K562 (cell line): ENCODE data around the gene INSIG1. TPM values are rescaled to one million over a fixed set of nuclear protein-coding genes. Genes with fewer than 3 reads are reported as not detected.

ENCODE experiments used
- AFF4 ChIP-seq: sonication (generic); formaldehyde crosslinking; IDR thresholded peaks from 2 replicates; pipeline ENCODE4 v1.8.0; 2023; ENCODE audit warnings: mild to moderate bottlenecking, missing genetic modification reagents
- ATF6 ChIP-seq: sonication (generic); formaldehyde crosslinking; IDR thresholded peaks from 2 replicates; pipeline ENCODE4 v1.4.0; 2020; ENCODE audit warnings: mild to moderate bottlenecking, missing genetic modification reagents
- E2F3 ChIP-seq: fragments of 250-450 bp; sonication (Bioruptor Pico); IDR thresholded peaks from 2 replicates; pipeline ENCODE4 v1.4.0; 2020; ENCODE audit warnings: mild to moderate bottlenecking
- ELF1 ChIP-seq: fragments of 200-800 bp; sonication (Bioruptor generic); IDR thresholded peaks from 2 replicates; pipeline ENCODE4 v1.6.1; 2016; ENCODE audit warnings: missing genetic modification characterization, missing compliant biosample characterization
- GABPB2 ChIP-seq: fragments of 250-450 bp; sonication (Bioruptor Pico); conservative IDR thresholded peaks from 2 replicates; pipeline ENCODE4 v1.5.1; 2021; ENCODE audit warnings: mild to moderate bottlenecking
- HDAC1 ChIP-seq, 2 experiments: fragments of 450-650 bp; IDR thresholded peaks; 2 replicates each; pipeline ENCODE4 v1.6.1; 2016 to 2017; ENCODE audit warnings: inconsistent platforms in 1 of 2, mild to moderate bottlenecking in 1 of 2, moderate library complexity in 1 of 2
- HINFP ChIP-seq: fragments of 450-650 bp; conservative IDR thresholded peaks from 2 replicates; pipeline ENCODE4 v1.6.1; 2016; ENCODE audit warnings: missing genetic modification characterization, low read depth, mild to moderate bottlenecking, control low read depth, missing compliant biosample characterization
- HMG20B ChIP-seq: fragments of 250-450 bp; sonication (Bioruptor Pico); IDR thresholded peaks from 2 replicates; pipeline ENCODE4 v1.5.0; 2021; ENCODE audit warnings: mild to moderate bottlenecking
- MTA3 ChIP-seq: fragments of 450-650 bp; formaldehyde crosslinking; IDR thresholded peaks from 2 replicates; pipeline ENCODE4 v1.6.1; 2017; ENCODE audit warnings: mild to moderate bottlenecking, borderline replicate concordance
- MTF1 ChIP-seq: fragments of 250-450 bp; sonication (Bioruptor Pico); IDR thresholded peaks from 2 replicates; pipeline ENCODE4 v1.9.0; 2021; ENCODE audit warnings: moderate library complexity, mild to moderate bottlenecking, inconsistent platforms, borderline replicate concordance
- NR1H2 ChIP-seq: sonication (generic); formaldehyde crosslinking; IDR thresholded peaks from 2 replicates; pipeline ENCODE4 v1.4.0; 2020; ENCODE audit warnings: mild to moderate bottlenecking, missing genetic modification reagents
- PATZ1 ChIP-seq: fragments of 250-450 bp; sonication (Bioruptor Pico); IDR thresholded peaks from 2 replicates; pipeline ENCODE4 v1.5.0; 2020; ENCODE audit warnings: mild to moderate bottlenecking, borderline replicate concordance
- RCOR1 ChIP-seq, 2 experiments: IDR thresholded peaks; 2 replicates each; pipeline ENCODE4 v1.6.1; 2012; ENCODE audit warnings: low read depth in 2 of 2, low read length in 2 of 2, borderline replicate concordance in 1 of 2, improper control_type of control experiment in 1 of 2
- SAFB ChIP-seq: fragments of 200-400 bp; formaldehyde crosslinking; IDR thresholded peaks from 2 replicates; pipeline ENCODE4 v1.6.1; 2017; ENCODE audit warnings: low read depth, low read length, borderline replicate concordance
- SIX5 ChIP-seq, 2 experiments: IDR thresholded peaks; 2 replicates each; pipeline ENCODE4 v1.6.1; 2011; ENCODE audit warnings: low read length in 2 of 2, borderline replicate concordance in 1 of 2, low read depth in 1 of 2, mild to moderate bottlenecking in 1 of 2, moderate library complexity in 1 of 2; ENCODE audit not compliant: insufficient read depth in 1 of 2
- STAT5B ChIP-seq: fragments of 250-450 bp; sonication (Bioruptor Pico); IDR thresholded peaks from 2 replicates; pipeline ENCODE4 v1.8.0; 2021; ENCODE audit warnings: mild to moderate bottlenecking, inconsistent platforms
- ZNF121 ChIP-seq: sonication (generic); formaldehyde crosslinking; conservative IDR thresholded peaks from 2 replicates; pipeline ENCODE4 v1.8.0; 2022; ENCODE audit warnings: missing genetic modification reagents
- ZNF445 ChIP-seq: fragments of 250-450 bp; sonication (Bioruptor Pico); IDR thresholded peaks from 2 replicates; pipeline ENCODE4 v1.4.0; 2020; ENCODE audit warnings: low read depth, mild to moderate bottlenecking, moderate library complexity
- polyA plus RNA-seq, 8 experiments: library from polyadenylated mRNA; depleted of rRNA in 4 of 8; stranded (reverse) in 5 of 8; unstranded in 3 of 8; fragments of >200 nt; fragmentation: Nextera tagmentation in 2 of 8; fragmentation: Illumina TruSeq in 1 of 8; extraction: Ambion mirVana in 2 of 8; extraction: Trizol in 1 of 8; gene quantifications; 2 replicates each; pipeline versions ENCODE4 v1.2.1 to v1.2.3, GENCODE V29; 2011 to 2014; ENCODE audit warnings: inconsistent platforms in 1 of 8, missing spikeins in 1 of 8
- total RNA-seq, 7 experiments: library from RNA; depleted of rRNA in 6 of 7; stranded (reverse); fragments of >200 nt in 6 of 7; fragmentation: Illumina TruSeq in 2 of 7; extraction: Trizol in 2 of 7; gene quantifications; 2 replicates each; pipeline versions ENCODE4 v1.2.1 to v1.2.3, GENCODE V29; 2011 to 2021; ENCODE audit warnings: low replicate concordance in 1 of 7

Gene INSIG1
- total and polyA plus RNA-seq, 9 of the 15 experiments (the other 6 are each of a cell fraction or from before 2014, with no cell fraction given), result 57.1 to 787 (median 238) TPM

GRCh38 chr7:155344618-155345433, 47.1 kb downstream of the INSIG1 start (continued):
- no peak for TF ChIP-seq HINFP (tag)
- TF ChIP-seq ELF1 (tag), result no peak
- no peak for TF ChIP-seq MTF1 (CRISPR knock-in tag)
- TF ChIP-seq ZNF445, result no peak
- TF ChIP-seq PATZ1 (CRISPR knock-in tag), result no peak
- TF ChIP-seq E2F3, result peak; percentile 92
- no peak for TF ChIP-seq STAT5B (CRISPR knock-in tag)
- no peak for TF ChIP-seq ATF6 (CRISPR knock-in tag)
- TF ChIP-seq RCOR1 (IDR thresholded peaks at IDR 0.05; ENCODE audit: borderline replicate concordance in 1 of 2, low read depth in 2 of 2, low read length in 2 of 2), result peak in 1 of 2 experiments; percentile 46; a peak in 1 of 4 replicates
- TF ChIP-seq NR1H2 (CRISPR knock-in tag), result no peak
- TF ChIP-seq MTA3, result peak; percentile 54; the same call in 1 of the 2 replicates
- no peak for TF ChIP-seq HMG20B (CRISPR knock-in tag)
- no peak for TF ChIP-seq SIX5 (IDR thresholded peaks at IDR 0.05; ENCODE audit: borderline replicate concordance in 1 of 2, insufficient read depth in 1 of 2, low read depth in 1 of 2, low read length in 2 of 2)
- no peak for TF ChIP-seq HDAC1 (IDR thresholded peaks at IDR 0.05)
- no peak for TF ChIP-seq GABPB2 (CRISPR knock-in tag)
- TF ChIP-seq AFF4 (CRISPR knock-in tag), result peak; percentile 77
- peak; percentile 94 for TF ChIP-seq SAFB
- TF ChIP-seq ZNF121 (CRISPR knock-in tag), result no peak
